PFSK-1 (cell line): ENCODE data around the gene LY6G6C.
A peak's percentile ranks its signal among the peaks of the same experiment; 100 is the strongest.

Source experiments
- FOXP2 ChIP-seq: optimal IDR thresholded peaks from 2 replicates; pipeline ENCODE3; 2011; ENCODE audit warnings: borderline replicate concordance, control low read depth, inconsistent platforms; ENCODE audit not compliant: insufficient read depth; ENCODE audit errors: extremely low read length, extremely low read depth
- POLR2AphosphoS5 ChIP-seq: IDR thresholded peaks from 2 replicates; pipeline ENCODE4 v1.6.1; 2012; ENCODE audit warnings: low read depth, mild to moderate bottlenecking, control low read depth, low read length, moderate library complexity
- SIN3A ChIP-seq: IDR thresholded peaks from 2 replicates; pipeline ENCODE4 v1.6.1; 2012; ENCODE audit warnings: mild to moderate bottlenecking, low read length, moderate library complexity, borderline replicate concordance; ENCODE audit not compliant: insufficient read depth
- TAF1 ChIP-seq: IDR thresholded peaks from 2 replicates; pipeline ENCODE4 v1.6.1; 2012; ENCODE audit warnings: low read length, control low read depth, borderline replicate concordance; ENCODE audit not compliant: insufficient read depth
- TF ChIP-seq, protein P1 (sequence below), 2 experiments: IDR thresholded peaks; 2 replicates each; pipeline versions ENCODE4 v1.6.1 to v1.8.0; 2011 to 2012; ENCODE audit warnings: low read depth in 2 of 2, low read length in 2 of 2, control low read depth in 1 of 2, inconsistent platforms in 1 of 2, mild to moderate bottlenecking in 1 of 2, moderate library complexity in 1 of 2; ENCODE audit not compliant: insufficient read depth in 1 of 2

The LY6G6C gene

DNA sequence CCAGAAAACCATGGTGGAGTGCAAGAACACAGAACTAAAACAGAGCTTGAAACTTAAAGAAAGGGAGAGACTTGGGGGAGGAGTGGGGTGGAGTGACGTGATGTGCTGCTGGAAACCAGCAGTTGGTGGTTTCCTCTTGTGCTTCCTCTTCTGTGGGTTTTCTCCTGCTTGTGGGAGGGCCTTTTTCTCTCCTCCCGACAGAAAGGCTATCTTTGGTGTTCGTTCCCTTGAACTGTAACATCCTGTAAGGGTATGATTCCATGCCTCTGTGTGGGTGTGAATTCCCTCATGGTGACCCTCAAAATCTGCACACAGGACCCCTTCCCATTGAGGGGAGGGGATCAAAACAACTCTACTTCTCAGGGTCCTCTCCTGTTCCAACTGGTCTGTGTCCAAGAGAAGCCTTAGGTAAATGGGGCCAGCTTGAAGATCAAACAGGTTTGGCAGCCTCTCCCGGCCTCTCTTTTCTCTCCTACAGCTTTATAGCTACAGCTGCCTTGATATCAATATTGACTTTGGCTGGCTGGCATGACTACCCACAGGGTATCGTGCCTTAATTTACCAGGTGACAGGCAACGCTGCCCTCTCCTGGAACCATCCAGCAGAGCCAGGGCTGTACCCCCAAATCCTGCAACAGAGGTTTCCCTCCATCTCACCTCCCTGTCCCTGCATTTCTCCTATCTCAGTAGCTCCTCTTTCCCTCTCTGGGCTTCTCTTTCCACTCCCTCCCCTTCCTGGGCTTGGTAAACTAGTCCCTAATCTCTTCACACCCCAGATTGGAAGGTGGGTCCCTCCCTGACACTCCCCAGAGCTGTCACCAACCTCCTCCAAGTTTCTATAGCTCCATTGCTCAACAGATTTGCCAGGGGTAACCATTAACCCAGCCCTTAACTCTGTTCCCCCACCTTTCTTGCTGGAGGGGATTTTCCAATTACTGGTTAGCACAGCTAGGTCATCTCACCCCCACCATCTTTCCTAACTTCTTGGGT is 16.7 kb upstream of the LY6G6C start:
- TF ChIP-seq SIN3A (0 out of 2 replicates have a peak, but pooled peaks have one; percentile 11), POLR2AphosphoS5 (no peak), FOXP2 (no peak), TAF1 (no peak)
- TF ChIP-seq, protein P1, sequence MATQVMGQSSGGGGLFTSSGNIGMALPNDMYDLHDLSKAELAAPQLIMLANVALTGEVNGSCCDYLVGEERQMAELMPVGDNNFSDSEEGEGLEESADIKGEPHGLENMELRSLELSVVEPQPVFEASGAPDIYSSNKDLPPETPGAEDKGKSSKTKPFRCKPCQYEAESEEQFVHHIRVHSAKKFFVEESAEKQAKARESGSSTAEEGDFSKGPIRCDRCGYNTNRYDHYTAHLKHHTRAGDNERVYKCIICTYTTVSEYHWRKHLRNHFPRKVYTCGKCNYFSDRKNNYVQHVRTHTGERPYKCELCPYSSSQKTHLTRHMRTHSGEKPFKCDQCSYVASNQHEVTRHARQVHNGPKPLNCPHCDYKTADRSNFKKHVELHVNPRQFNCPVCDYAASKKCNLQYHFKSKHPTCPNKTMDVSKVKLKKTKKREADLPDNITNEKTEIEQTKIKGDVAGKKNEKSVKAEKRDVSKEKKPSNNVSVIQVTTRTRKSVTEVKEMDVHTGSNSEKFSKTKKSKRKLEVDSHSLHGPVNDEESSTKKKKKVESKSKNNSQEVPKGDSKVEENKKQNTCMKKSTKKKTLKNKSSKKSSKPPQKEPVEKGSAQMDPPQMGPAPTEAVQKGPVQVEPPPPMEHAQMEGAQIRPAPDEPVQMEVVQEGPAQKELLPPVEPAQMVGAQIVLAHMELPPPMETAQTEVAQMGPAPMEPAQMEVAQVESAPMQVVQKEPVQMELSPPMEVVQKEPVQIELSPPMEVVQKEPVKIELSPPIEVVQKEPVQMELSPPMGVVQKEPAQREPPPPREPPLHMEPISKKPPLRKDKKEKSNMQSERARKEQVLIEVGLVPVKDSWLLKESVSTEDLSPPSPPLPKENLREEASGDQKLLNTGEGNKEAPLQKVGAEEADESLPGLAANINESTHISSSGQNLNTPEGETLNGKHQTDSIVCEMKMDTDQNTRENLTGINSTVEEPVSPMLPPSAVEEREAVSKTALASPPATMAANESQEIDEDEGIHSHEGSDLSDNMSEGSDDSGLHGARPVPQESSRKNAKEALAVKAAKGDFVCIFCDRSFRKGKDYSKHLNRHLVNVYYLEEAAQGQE (IDR thresholded peaks at IDR 0.05; ENCODE audit: insufficient read depth in 1 of 2, low read depth in 2 of 2, low read length in 2 of 2), result 0 out of 4 replicates have a peak, but pooled peaks of 1 of the 2 experiments have one; percentile 20

GRCh38 chr6:31737315-31737990 is 15.9 kb upstream of the LY6G6C start:
- TF ChIP-seq TAF1, result no peak
- TF ChIP-seq SIN3A, result no peak
- no peak for TF ChIP-seq POLR2AphosphoS5
- TF ChIP-seq, protein P1 (IDR thresholded peaks at IDR 0.05; ENCODE audit: insufficient read depth in 1 of 2, low read depth in 2 of 2, low read length in 2 of 2), result no peak
- no peak for TF ChIP-seq FOXP2

DNA sequence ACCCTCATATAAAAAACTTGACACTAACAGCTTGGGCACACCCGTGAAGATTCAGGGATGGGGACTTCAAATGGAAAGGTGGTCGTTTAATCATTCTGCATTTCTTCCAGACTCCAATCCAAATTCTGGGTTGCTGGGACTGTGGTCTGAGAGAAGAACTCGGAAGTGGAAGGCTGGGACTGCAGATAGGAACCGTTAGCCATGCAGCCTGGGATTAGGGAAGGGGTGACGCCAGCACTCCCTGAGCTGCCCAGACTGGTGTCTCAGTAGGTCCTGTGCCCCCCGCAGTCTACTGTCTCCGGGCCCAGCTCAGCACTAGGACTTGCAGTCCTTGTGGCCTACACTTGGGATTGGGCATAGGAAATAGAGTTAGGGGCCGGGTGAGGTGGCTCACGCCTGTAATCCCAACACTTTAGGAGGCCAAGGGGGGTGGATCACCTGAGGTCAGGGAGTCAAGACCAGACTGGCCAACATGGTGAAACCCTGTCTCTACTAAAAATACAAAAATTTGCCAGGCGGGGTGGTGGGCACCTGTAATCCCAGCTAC is 15.3 kb upstream of the LY6G6C start:
- TF ChIP-seq TAF1, result no peak
- no peak for TF ChIP-seq FOXP2
- TF ChIP-seq, protein P1 (IDR thresholded peaks at IDR 0.05; ENCODE audit: insufficient read depth in 1 of 2, low read depth in 2 of 2, low read length in 2 of 2), result no peak
- TF ChIP-seq POLR2AphosphoS5, result no peak
- no peak for TF ChIP-seq SIN3A

DNA sequence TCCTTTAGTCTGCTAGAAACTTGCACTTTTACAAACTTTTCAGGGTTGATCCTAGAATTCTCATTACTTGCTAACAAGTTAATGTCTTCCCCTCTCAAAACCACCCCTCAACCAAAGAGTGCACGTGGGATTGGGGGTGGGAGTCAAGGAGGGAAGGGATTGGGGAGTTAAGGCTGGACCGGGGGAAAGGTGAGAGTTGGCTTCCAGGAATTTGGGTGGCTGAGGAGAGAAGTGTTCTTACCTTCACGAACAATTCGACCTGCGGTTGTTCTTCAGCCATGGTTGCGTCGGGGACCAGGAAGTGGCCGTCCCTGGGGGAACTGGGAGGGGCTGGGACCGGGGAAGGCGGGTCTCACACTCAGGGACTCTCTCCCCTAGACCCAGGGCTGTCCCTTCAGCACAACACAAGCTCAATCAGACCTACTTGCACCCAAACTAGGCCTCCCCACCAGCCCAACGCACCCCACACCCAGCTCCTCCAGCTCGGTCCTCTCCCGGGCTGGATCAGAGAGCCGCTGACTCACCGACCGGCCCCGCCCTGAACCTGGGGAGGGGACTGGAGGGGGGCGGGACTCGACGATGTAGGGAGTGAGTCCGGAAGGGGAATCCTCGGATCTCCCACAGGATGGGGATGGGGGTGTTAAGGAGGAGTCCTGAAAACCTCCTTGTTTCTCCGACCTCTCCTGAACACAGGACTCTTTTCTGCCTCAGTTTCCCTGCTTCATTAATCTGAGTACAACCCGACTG is 14.6 kb upstream of the LY6G6C start, which contains the start of gene CLIC1:
TSS of gene CLIC1 (minus strand) at position 510 of the 747 bp plus-strand sequence. CDS start at position 280, 230 bp downstream.
- TF ChIP-seq SIN3A (0 out of 2 replicates have a peak, but pooled peaks have one; percentile 2), FOXP2 (no peak), POLR2AphosphoS5 (peak; percentile 94), TAF1 (peak; percentile 76; the same call in 1 of the 2 replicates)
- TF ChIP-seq, protein P1 (IDR thresholded peaks at IDR 0.05; ENCODE audit: insufficient read depth in 1 of 2, low read depth in 2 of 2, low read length in 2 of 2), result no peak
